Activated B cell treated with CpG ODN at 0.5 μM for 24 hours (primary cell): ENCODE measurements around the gene PPP1R12B. TPM values are rescaled to one million over a fixed set of nuclear protein-coding genes. Genes with fewer than 3 reads are reported as not detected.
"Not testable (repeated sequence)": the region's sequence is repeated elsewhere in the genome, so short reads cannot be mapped to it uniquely, and the experiment has no call there.

Experiments used
- ATAC-seq: fragments of 200-7000 bp; cut with Tn5 transposase; one replicate; pipeline ENCODE4 v1.10.0; 2021; ENCODE audit warnings: low read depth, mild to moderate bottlenecking, moderate library complexity
- CTCF ChIA-PET: fragments of 350-600 bp; sonication (Branson Sonifier 250); formaldehyde crosslinking; loops from one replicate; lab custom pipeline; 2021; ENCODE audit warnings: antibody characterized with exemption; lab: Charles Lee
- POLR2A ChIA-PET: fragments of 350-600 bp; sonication (Branson Sonifier 250); formaldehyde crosslinking; loops from one replicate; lab custom pipeline; 2021; ENCODE audit warnings: antibody characterized with exemption; lab: Charles Lee
- DNase-seq: peaks from one replicate; pipeline ENCODE4 v3.0.0; 2022
- H3K27ac Mint-ChIP-seq: one replicate; pipeline ENCODE4 v1.8.0; 2020; ENCODE audit warnings: mixed read lengths
- H3K27me3 Mint-ChIP-seq: one replicate; pipeline ENCODE4 v1.8.0; 2021; ENCODE audit warnings: mixed read lengths
- H3K36me3 Mint-ChIP-seq: one replicate; pipeline ENCODE4 v1.8.0; 2021; ENCODE audit warnings: low read depth, mixed read lengths
- H3K4me1 Mint-ChIP-seq: one replicate; pipeline ENCODE4 v1.8.0; 2021; ENCODE audit warnings: mixed read lengths
- H3K4me3 Mint-ChIP-seq: one replicate; pipeline ENCODE4 v1.8.0; 2020; ENCODE audit warnings: mild to moderate bottlenecking, mixed read lengths
- H3K9me3 Mint-ChIP-seq: one replicate; pipeline ENCODE4 v1.8.0; 2020; ENCODE audit warnings: mixed read lengths
- intact Hi-C: fragments of 100-400 bp; cut with micrococcal nuclease; formaldehyde crosslinking; loops from one replicate; pipeline ENCODE4 v1.15.1; 2024
- total RNA-seq: library from RNA; stranded (reverse); gene quantifications from 2 replicates; pipeline ENCODE4 v1.2.3, GENCODE V29; 2022
- TF ChIP-seq, protein P1 (sequence below): fragments of 200-600 bp; IDR thresholded peaks from one replicate; pipeline ENCODE4 v1.8.0; 2022; ENCODE audit warnings: antibody characterized with exemption, mild to moderate bottlenecking

PPP1R12B gene
- total RNA-seq, 1 donor from 2014 or later, result 25.7 TPM

DNA sequence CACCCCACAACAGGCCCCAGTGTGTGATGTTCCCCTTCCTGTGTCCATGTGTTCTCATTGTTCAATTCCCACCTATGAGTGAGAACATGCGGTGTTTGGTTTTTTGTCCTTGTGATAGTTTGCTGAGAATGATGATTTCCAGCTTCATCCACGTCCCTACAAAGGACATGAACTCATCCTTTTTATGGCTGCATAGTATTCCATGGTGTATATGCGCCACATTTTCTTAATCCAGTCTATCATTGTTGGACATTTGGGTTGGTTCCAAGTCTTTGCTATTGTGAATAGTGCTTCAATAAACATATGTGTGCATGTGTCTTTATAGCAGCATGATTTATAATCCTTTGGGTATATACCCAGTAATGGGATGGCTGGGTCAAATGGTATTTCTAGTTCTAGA is 118.9 kb downstream of the PPP1R12B start:
- H3K9me3 Mint-ChIP-seq, intact Hi-C loops: not testable (repeated sequence)

DNA sequence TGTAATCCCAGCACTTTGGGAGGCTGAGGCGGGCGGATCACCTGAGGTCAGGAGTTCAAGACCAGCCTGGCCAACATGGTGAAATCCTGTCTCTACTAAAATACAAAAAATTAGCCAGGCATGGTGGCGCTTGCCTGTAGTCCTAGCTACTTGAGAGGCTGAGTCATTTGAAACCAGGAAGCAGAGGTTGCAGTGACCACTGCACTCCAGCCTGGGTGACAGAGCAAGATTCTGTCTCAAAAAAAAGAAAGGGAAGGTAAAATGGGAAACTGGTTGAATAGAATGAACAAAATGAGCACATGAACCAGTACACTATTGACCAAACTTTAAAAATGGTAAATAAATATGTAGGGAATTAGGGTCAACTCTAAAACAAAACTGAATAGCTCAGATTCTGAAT is 120.2 kb downstream of the PPP1R12B start:
- H3K4me1 Mint-ChIP-seq, H3K27me3 Mint-ChIP-seq, CTCF ChIA-PET, intact Hi-C loops, H3K27ac Mint-ChIP-seq, DNase-seq, H3K36me3 Mint-ChIP-seq, H3K9me3 Mint-ChIP-seq, H3K4me3 Mint-ChIP-seq, ATAC-seq: not testable (repeated sequence)
- POLR2A ChIA-PET, result interaction anchor here (0.6 kb wide), 1 partner anchor 80 kb away, joined by 5 read pairs; no protein-coding TSS in a partner anchor

More for the DNA sequence above, 118.9 kb downstream of the PPP1R12B start:
- H3K4me1 Mint-ChIP-seq, H3K27ac Mint-ChIP-seq, CTCF ChIA-PET, H3K36me3 Mint-ChIP-seq, POLR2A ChIA-PET, DNase-seq, H3K4me3 Mint-ChIP-seq, ATAC-seq, H3K27me3 Mint-ChIP-seq: not testable (repeated sequence)

DNA sequence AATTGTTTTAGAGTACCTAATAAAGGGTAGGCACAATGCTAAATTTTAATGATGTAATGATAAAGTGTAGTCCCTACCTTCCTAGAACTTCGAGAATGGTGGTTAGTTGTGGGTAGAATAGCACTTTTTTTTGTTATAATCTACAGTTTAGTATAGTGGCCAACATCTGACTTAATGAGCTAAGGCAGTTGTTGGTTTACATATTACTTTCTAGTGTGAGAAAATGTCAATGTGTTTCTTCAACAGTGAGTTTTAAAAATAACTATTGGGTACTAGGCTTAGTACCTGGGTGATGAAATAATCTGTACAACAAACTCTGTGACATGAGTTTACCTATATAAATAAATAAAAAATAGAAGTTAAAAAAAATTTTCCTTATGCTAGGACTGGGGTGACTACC is 120.6 kb downstream of the PPP1R12B start:
- POLR2A ChIA-PET, H3K4me1 Mint-ChIP-seq, ATAC-seq, intact Hi-C loops, H3K9me3 Mint-ChIP-seq, H3K27ac Mint-ChIP-seq, CTCF ChIA-PET, DNase-seq, H3K4me3 Mint-ChIP-seq, H3K27me3 Mint-ChIP-seq, H3K36me3 Mint-ChIP-seq: not testable (repeated sequence)

DNA sequence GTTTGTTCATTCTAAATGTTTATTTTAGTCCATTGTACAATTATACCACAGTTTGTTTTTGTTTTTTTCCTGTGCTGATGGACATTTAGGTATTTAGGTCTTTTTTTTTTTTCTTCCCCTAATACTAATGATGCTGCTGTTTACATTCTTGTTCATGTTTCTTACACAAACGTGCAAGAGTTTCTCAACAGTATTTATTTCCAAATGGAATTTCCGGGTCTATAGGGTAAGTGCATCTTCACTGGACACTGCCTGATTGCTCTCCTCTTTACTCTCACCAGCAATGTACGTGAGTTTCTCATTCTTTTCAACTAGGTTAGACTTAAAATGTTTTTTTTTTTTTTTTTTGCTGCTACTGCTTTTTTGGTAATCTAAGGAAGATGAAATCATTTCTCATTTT is 122.7 kb downstream of the PPP1R12B start:
- H3K4me1 Mint-ChIP-seq, result no peaks in the 10 kb centered on the region
- no peak overlapping the region for H3K4me3 Mint-ChIP-seq
- peaks cover 7% of the 10 kb centered on the region for H3K36me3 Mint-ChIP-seq
- TF ChIP-seq, protein P1, sequence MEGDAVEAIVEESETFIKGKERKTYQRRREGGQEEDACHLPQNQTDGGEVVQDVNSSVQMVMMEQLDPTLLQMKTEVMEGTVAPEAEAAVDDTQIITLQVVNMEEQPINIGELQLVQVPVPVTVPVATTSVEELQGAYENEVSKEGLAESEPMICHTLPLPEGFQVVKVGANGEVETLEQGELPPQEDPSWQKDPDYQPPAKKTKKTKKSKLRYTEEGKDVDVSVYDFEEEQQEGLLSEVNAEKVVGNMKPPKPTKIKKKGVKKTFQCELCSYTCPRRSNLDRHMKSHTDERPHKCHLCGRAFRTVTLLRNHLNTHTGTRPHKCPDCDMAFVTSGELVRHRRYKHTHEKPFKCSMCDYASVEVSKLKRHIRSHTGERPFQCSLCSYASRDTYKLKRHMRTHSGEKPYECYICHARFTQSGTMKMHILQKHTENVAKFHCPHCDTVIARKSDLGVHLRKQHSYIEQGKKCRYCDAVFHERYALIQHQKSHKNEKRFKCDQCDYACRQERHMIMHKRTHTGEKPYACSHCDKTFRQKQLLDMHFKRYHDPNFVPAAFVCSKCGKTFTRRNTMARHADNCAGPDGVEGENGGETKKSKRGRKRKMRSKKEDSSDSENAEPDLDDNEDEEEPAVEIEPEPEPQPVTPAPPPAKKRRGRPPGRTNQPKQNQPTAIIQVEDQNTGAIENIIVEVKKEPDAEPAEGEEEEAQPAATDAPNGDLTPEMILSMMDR, result no peak
- no peak overlapping the region for H3K27ac Mint-ChIP-seq
- ChIA-PET POLR2A (no interaction called here), CTCF (no interaction called here)
- ATAC-seq (no peak), DNase-seq (no peak)
- intact Hi-C loops, result no loop called here
- H3K9me3 Mint-ChIP-seq, result no peaks in the 10 kb centered on the region
- H3K27me3 Mint-ChIP-seq, result no peaks in the 10 kb centered on the region

DNA sequence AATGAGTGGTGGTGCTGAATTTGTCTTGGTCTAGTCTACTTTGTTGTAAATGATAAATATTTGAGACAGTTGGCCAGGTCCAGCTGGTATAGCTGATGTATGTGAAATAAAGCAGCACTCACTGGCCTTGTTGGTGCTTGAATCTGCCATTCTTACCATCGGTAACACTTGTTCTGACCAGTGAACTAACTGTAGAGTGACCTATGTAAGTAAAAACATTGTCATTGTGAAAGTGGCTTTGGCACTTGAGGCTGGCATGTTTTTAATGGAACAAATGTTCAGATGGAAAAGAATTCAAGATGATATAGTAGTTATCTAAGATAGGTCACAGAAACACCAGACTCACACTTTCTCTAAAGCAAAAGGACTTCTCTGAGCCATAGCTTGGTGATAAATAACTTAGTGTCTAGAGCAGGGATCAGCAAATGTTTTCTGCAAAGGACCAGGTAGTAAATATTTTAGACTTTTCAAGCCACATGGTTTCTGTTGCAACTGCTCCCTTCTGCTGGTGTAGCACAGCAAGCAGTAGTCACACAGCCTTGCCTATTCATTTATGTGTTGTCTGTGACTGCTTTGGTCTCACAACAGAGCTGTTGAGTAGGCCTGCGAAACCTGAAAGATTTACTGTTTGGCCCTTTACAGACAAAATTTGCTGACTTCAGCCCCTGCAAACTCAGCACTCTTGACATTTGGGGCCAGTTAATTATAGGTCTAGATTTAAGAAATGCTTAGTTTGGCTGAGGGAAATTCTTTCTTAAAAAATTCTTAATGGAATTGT is 124.0 kb downstream of the PPP1R12B start:
- H3K9me3 Mint-ChIP-seq, ATAC-seq, DNase-seq, POLR2A ChIA-PET, H3K36me3 Mint-ChIP-seq, H3K27me3 Mint-ChIP-seq, H3K4me1 Mint-ChIP-seq, CTCF ChIA-PET, H3K27ac Mint-ChIP-seq, intact Hi-C loops, H3K4me3 Mint-ChIP-seq: not testable (repeated sequence)

DNA sequence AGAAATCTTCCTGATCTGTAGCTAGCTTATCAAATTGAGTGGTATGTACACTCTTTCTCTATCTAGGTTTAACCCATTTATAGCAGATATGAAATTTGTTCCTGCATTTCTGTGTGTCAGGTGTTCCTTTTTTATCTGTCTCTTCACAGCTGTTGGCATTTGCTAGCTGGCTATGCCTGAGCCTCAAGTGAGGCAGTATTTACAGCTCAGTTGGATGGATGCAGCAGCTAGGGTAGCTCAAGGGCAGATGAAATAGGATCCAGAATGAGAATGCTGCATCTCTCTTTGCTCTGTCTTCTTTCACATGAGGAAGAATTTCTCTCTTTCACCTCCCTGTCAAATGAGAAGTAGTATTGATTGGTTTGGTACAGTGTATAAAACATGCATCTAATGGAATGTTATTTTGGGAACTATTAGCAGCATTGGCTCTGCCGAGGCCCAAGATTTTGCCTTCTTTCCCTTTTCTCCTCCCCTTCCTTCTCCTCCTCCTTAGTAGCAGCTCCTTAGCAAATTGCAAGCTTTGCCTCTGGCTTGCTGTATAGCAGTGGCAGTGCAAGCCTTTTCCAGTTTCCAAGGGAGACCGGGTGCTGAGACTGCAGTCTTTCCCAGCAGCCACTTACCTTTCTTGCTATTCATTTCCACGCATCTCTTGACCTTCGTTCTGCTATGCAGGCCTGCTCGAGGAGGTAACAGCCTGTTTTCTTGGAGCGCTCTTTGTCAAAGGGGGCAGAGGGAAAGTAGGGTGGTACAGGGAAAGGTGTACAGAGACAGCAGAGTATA is 125.0 kb downstream of the PPP1R12B start:
- H3K9me3 Mint-ChIP-seq, H3K36me3 Mint-ChIP-seq, POLR2A ChIA-PET, CTCF ChIA-PET, intact Hi-C loops, ATAC-seq, H3K4me1 Mint-ChIP-seq, H3K27me3 Mint-ChIP-seq, DNase-seq, H3K4me3 Mint-ChIP-seq, H3K27ac Mint-ChIP-seq: not testable (repeated sequence)

DNA sequence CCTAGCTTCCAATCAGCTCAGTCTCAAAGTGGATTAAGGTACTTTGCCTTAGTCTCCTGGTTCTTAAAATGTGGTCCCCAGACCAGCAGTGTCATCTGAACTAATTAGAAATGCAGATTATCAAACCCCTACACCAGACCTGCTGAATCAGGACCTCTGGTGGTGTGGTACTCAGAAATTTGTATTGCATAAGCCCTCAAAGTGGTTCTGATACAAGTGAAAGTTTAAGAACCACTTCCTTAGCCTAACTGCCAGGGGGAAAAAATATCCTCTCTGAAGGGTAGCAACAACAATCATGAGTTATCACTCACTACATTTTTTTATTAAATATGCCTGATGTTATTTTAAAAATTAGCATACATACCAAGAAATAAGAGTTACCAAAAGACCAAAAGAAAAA is 131.2 kb downstream of the PPP1R12B start:
- intact Hi-C loops, result loop anchor here (5.0 kb wide), 1 partner anchor 138 kb away; no protein-coding TSS in a partner anchor
- DNase-seq, ATAC-seq, CTCF ChIA-PET, H3K9me3 Mint-ChIP-seq, H3K36me3 Mint-ChIP-seq, H3K27me3 Mint-ChIP-seq, H3K27ac Mint-ChIP-seq, H3K4me3 Mint-ChIP-seq, POLR2A ChIA-PET: not testable (repeated sequence)
- H3K4me1 Mint-ChIP-seq, result peaks cover 26% of the 10 kb centered on the region

DNA sequence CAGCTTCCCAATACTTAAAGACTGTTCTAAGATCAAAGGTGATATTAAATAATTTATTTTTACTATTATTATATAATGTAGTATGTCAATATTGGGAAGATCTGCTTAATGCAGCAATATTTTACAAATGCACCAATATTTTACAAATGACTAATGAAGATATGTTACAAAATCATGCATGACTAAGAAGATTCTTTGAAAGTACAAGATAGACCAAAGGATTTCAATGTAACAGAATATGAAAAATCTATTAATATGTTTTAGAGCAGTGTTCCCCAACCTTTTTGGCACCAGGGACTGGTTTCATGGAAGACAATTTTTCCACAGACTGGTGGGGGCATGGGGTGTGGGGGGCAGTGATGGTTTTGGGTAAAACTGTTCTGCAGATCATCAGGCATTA is 132.1 kb downstream of the PPP1R12B start:
- H3K27me3 Mint-ChIP-seq, H3K36me3 Mint-ChIP-seq, POLR2A ChIA-PET, H3K27ac Mint-ChIP-seq, ATAC-seq, CTCF ChIA-PET, H3K4me3 Mint-ChIP-seq, H3K9me3 Mint-ChIP-seq, DNase-seq: not testable (repeated sequence)
- H3K4me1 Mint-ChIP-seq, result peaks cover 35% of the 10 kb centered on the region
- intact Hi-C loops, result loop anchor here (5.0 kb wide), 1 partner anchor 137 kb away; no protein-coding TSS in a partner anchor

DNA sequence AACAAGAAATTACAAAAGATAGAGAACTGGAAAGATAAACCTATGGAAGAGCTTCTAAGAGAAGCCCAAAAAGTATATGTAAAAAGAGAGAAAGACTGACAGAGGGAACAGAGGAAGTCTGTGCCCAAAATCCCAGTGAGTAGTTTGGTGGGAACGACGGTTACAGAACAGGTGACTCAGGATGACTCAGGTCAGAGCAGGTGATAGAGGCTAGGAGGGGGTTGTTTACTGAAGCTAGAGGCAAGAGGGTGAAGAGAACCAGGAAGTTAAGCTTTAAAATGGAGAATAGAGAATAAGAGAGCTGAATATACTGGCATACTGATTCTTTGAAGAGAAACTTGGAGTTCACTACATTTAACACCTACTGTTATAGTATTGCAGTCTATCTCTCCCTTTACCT is 134.9 kb downstream of the PPP1R12B start:
- ChIA-PET POLR2A (interaction anchor here (0.6 kb wide), 1 partner anchor 525 kb away, joined by 3 read pairs; no protein-coding TSS in a partner anchor), CTCF (interaction anchor here (0.8 kb wide), 1 partner anchor 18 kb away, joined by 4 read pairs; no protein-coding TSS in a partner anchor)
- intact Hi-C loops, result loop anchor here (5.0 kb wide), 1 partner anchor 134 kb away; no protein-coding TSS in a partner anchor
- not testable (repeated sequence) for H3K27ac Mint-ChIP-seq, H3K9me3 Mint-ChIP-seq, DNase-seq, H3K36me3 Mint-ChIP-seq
- ATAC-seq, result peak; percentile 36
- Mint-ChIP-seq H3K4me3 (peak overlapping the region; percentile 37), H3K27me3 (peaks cover 10% of the 10 kb centered on the region), H3K4me1 (peaks cover 46% of the 10 kb centered on the region)

DNA sequence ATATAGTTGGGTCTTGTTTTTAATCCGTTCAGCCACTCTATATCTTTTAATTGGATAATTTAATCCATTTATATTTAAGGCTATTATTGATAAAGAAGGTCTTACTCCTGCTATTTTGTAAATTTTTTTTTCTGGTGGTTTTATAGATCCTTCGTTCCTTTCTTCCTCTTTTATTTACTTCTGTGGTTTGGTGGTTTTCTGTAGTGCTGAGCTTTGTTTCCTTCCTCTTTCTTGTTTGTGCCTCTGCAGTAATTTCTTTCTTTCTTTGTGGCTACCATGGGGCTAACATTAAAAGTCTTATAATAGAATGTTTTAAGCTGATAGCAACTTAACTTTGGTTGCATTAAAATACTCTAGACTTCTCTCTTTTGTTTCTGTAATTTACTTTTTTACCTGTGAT is 135.5 kb downstream of the PPP1R12B start:
- peaks cover 11% of the 10 kb centered on the region for H3K36me3 Mint-ChIP-seq
- peak overlapping the region; percentile 51 for H3K27ac Mint-ChIP-seq
- peak; percentile 57 for ATAC-seq
- intact Hi-C loops, result loop anchor here (5.0 kb wide), 1 partner anchor 133 kb away; no protein-coding TSS in a partner anchor
- not testable (repeated sequence) for DNase-seq, H3K9me3 Mint-ChIP-seq
- H3K4me3 Mint-ChIP-seq, result peak overlapping the region; percentile 37
- ChIA-PET POLR2A (interaction anchor here (0.6 kb wide), 2 partner anchors 443 to 524 kb away, joined by 3 to 6 read pairs; partner anchors contain the start of gene KLHL12), CTCF (interaction anchor here (0.8 kb wide), 1 partner anchor 17 kb away, joined by 4 read pairs; no protein-coding TSS in a partner anchor)
- peaks cover 11% of the 10 kb centered on the region for H3K27me3 Mint-ChIP-seq
- H3K4me1 Mint-ChIP-seq, result peaks cover 52% of the 10 kb centered on the region
